Measurements from ENCODE around the gene UBA7. TPM values are rescaled to one million over a fixed set of nuclear protein-coding genes. Genes with fewer than 3 reads are reported as not detected.

Gene UBA7
- total and polyA plus RNA-seq, 2 donors (not counting 3 experiments of a cell fraction or from before 2014, with no cell fraction given), result 57.4 to 80.7 TPM

DNA sequence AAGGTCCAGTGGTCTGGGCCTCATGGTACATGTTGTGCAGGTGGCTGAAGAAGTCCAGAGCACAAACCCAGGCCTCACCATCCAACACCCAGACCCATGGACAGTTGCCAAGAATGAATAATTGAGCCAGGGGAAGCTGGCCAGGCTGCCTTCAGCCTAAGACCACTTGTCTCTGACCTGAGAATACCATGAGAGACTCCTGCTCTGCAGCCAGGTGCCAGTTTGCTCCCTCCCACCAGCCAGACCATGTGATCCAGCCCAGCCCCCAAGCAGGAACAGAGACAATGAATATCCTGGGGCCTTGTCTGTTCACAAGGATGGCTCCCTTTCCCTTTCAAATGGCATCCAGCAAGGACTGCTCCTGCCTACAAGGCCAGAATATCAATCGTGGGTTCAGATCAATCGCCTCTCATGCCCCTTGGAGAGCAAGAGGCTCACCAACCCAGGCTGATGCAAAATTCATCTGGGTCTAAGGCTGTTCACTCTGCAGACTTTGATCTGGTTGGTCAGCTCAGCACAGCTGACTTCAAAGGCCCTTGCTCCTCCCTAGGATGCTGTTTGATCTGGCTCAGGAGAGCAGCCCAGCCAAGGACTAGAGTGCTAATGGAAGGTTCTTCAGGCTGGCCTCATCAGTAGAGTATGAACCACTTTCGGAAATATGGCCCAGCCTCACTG lies 29.2 kb upstream of the UBA7 start:
- Histone ChIP-seq H3K9me3 (replicated peaks; ENCODE audit: control insufficient read depth, insufficient read depth, low read length) (no peaks in the 10 kb centered on the region), H3K4me2 (ENCODE audit: insufficient read depth, low read length) (no peak overlapping the region), H3K9me1 (replicated peaks; ENCODE audit: control insufficient read depth, extremely low read depth, insufficient read depth, low read length) (no peaks in the 10 kb centered on the region), H3K79me2 (ENCODE audit: control insufficient read depth, insufficient read depth, low read length) (no peaks in the 10 kb centered on the region), H3K4me1 (ENCODE audit: control insufficient read depth, extremely low read depth, insufficient read depth, low read length) (peaks cover 15% of the 10 kb centered on the region), H3K9ac (replicated peaks; ENCODE audit: extremely low read depth, insufficient read depth, low read length) (no peak overlapping the region), H2AFZ (ENCODE audit: low read depth, low read length) (no peak overlapping the region), H3K36me3 (ENCODE audit: control insufficient read depth in 2 of 2, extremely low read depth in 1 of 2, insufficient read depth in 2 of 2, low read length in 2 of 2) (peaks cover 0 to 2% of the 10 kb centered on the region in 2 experiments), H3K27ac (ENCODE audit: insufficient read depth, low read depth, low read length) (no peak overlapping the region), H4K20me1 (replicated peaks; ENCODE audit: control insufficient read depth, extremely low read depth, insufficient read depth, low read length) (no peaks in the 10 kb centered on the region), H3K4me3 (replicated peaks in 1 of 3; ENCODE audit: insufficient read depth in 1 of 3, low read depth in 1 of 3, low read length in 3 of 3) (no peak overlapping the region), H3K27me3 (ENCODE audit: control insufficient read depth in 2 of 2, insufficient read depth in 2 of 2, low read length in 2 of 2) (no peaks in the 10 kb centered on the region)
- dilution Hi-C loops (cut with MboI; ENCODE audit: extremely low pct_ligation_motif_present, low sequenced_read_pairs) (no loop called here), intact Hi-C loops (cut with micrococcal nuclease) (no loop called here)
- no peak for TF ChIP-seq JUN (IDR thresholded peaks at IDR 0.05; ENCODE audit: borderline replicate concordance, insufficient read depth, insufficient read length, low read depth)
- TF ChIP-seq FOS (IDR thresholded peaks at IDR 0.05; ENCODE audit: borderline replicate concordance, insufficient read depth, low read length), result no peak
- TF ChIP-seq EZH2 (IDR thresholded peaks at IDR 0.05; ENCODE audit: borderline replicate concordance, low read depth, low read length, severe bottlenecking), result no peak
- no peak for TF ChIP-seq POLR2A (IDR thresholded peaks at IDR 0.05; ENCODE audit: low read depth, low read length)
- TF ChIP-seq, protein P1, sequence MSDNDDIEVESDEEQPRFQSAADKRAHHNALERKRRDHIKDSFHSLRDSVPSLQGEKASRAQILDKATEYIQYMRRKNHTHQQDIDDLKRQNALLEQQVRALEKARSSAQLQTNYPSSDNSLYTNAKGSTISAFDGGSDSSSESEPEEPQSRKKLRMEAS (IDR thresholded peaks at IDR 0.05; ENCODE audit: insufficient read depth, insufficient read length), result no peak
- no peak for TF ChIP-seq MYC (IDR thresholded peaks at IDR 0.05; ENCODE audit: low read depth, low read length)
- TF ChIP-seq, protein P2, sequence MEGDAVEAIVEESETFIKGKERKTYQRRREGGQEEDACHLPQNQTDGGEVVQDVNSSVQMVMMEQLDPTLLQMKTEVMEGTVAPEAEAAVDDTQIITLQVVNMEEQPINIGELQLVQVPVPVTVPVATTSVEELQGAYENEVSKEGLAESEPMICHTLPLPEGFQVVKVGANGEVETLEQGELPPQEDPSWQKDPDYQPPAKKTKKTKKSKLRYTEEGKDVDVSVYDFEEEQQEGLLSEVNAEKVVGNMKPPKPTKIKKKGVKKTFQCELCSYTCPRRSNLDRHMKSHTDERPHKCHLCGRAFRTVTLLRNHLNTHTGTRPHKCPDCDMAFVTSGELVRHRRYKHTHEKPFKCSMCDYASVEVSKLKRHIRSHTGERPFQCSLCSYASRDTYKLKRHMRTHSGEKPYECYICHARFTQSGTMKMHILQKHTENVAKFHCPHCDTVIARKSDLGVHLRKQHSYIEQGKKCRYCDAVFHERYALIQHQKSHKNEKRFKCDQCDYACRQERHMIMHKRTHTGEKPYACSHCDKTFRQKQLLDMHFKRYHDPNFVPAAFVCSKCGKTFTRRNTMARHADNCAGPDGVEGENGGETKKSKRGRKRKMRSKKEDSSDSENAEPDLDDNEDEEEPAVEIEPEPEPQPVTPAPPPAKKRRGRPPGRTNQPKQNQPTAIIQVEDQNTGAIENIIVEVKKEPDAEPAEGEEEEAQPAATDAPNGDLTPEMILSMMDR (IDR thresholded peaks at IDR 0.05; ENCODE audit: extremely low read depth in 1 of 2, insufficient read depth in 1 of 2, low read depth in 1 of 2, low read length in 2 of 2), result no peak
- no peak for TF ChIP-seq GATA2 (IDR thresholded peaks at IDR 0.05; ENCODE audit: insufficient read depth, insufficient read length, low read depth, low read length)
- no peak for TF ChIP-seq POLR2AphosphoS5 (IDR thresholded peaks at IDR 0.05; ENCODE audit: insufficient read depth, low read depth, low read length)
- FAIRE-seq (no peak), DNase-seq (ENCODE audit: low read depth, low spot score) (no peak)
- POLR2A ChIA-PET, result no interaction called here
- CTCF ChIA-PET, result interaction anchor here (5.2 to 11.8 kb wide), 2 partner anchors 40 to 57 kb away, joined by 65 to 545 read pairs; partner anchors contain the start of genes CDHR4 and INKA1
- BruUV-seq (replicated peaks), result no TSS peak
